GM12878 (cell line): ENCODE measurements around the gene DCDC2. TPM values are rescaled to one million over a fixed set of nuclear protein-coding genes. Genes with fewer than 3 reads are reported as not detected.

Source experiments
- ATAC-seq: fragments of 200-7000 bp; cut with Tn5 transposase; 3 replicates; pipeline ENCODE4 v1.9.1; 2020; ENCODE audit warnings: mild to moderate bottlenecking, moderate library complexity
- BruUV-seq: library from RNA; stranded (reverse); fragments of 400-500 nt; replicated peaks from 2 replicates; lab custom pipeline; 2021; lab: Mats Ljungman, UMichigan
- CTCF ChIA-PET: fragments of 300-600 bp; sonication (Branson Sonifier 250); formaldehyde crosslinking; extraction: SDS; loops from one replicate; lab custom pipeline; 2021; ENCODE audit warnings: inconsistent platforms; lab: Yijun Ruan, JAX
- POLR2A ChIA-PET: fragments of 350-600 bp; formaldehyde crosslinking; extraction: SDS; loops from one replicate; lab custom pipeline; 2021; ENCODE audit warnings: inconsistent platforms; lab: Charles Lee
- RAD21 ChIA-PET: fragments of 300-600 bp; sonication (Branson Sonifier 250); formaldehyde crosslinking; loops from one replicate; lab custom pipeline; 2023; ENCODE audit warnings: antibody characterized with exemption; ENCODE audit not compliant: unreplicated experiment; lab: Charles Lee
- SMC1A ChIA-PET: fragments of 300-600 bp; sonication (Branson Sonifier 250); formaldehyde crosslinking; loops from one replicate; lab custom pipeline; 2023; ENCODE audit not compliant: unreplicated experiment, uncharacterized antibody; lab: Charles Lee
- DNase-seq: peaks from one replicate; pipeline ENCODE4 v3.0.0-alpha.2; 2011; ENCODE audit warnings: low read depth, low spot score
- FAIRE-seq: peaks from 3 replicates; lab custom pipeline; 2011; peaks lifted over from hg19 to GRCh38; lab: Jason Lieb, UNC
- H2AFZ ChIP-seq: 2 replicates; pipeline ENCODE4 v1.6.0; 2011; ENCODE audit warnings: low read depth, low read length, control low read depth; ENCODE audit not compliant: control insufficient read depth
- H3K27ac ChIP-seq: 2 replicates; pipeline ENCODE4 v1.5.1; 2011; ENCODE audit warnings: control low read depth; ENCODE audit not compliant: control insufficient read depth, insufficient read depth
- H3K27me3 ChIP-seq, 2 experiments: replicated peaks in 1 of 2; 2 replicates each; pipeline versions ENCODE4 v1.6.0 to v1.6.1; 2011; ENCODE audit warnings: low read length in 1 of 2; ENCODE audit not compliant: control insufficient read depth in 2 of 2, insufficient read depth in 2 of 2
- H3K36me3 ChIP-seq, 2 experiments: 2 replicates each; pipeline ENCODE4 v1.5.1; 2011; ENCODE audit warnings: low read length in 1 of 2; ENCODE audit not compliant: control insufficient read depth in 2 of 2, insufficient read depth in 2 of 2
- H3K4me1 ChIP-seq: 2 replicates; pipeline ENCODE4 v1.6.1; 2011; ENCODE audit warnings: mild to moderate bottlenecking, low read length, moderate library complexity, mixed read lengths; ENCODE audit not compliant: control insufficient read depth, insufficient read depth
- H3K4me2 ChIP-seq: 2 replicates; pipeline ENCODE4 v1.6.0; 2011; ENCODE audit warnings: control low read depth; ENCODE audit not compliant: control insufficient read depth, insufficient read depth
- H3K4me3 ChIP-seq: fragments of 200-600 bp; sonication (generic); 2 replicates; pipeline ENCODE4 v1.5.1; 2016
- H3K79me2 ChIP-seq: 2 replicates; pipeline ENCODE4 v1.6.0; 2011; ENCODE audit warnings: low read length; ENCODE audit not compliant: control insufficient read depth, insufficient read depth
- H3K9ac ChIP-seq: 2 replicates; pipeline ENCODE4 v1.8.0; 2011; ENCODE audit warnings: low read length, control low read depth, mixed read lengths; ENCODE audit not compliant: control insufficient read depth, insufficient read depth
- H3K9me3 ChIP-seq: replicated peaks from 3 replicates; pipeline ENCODE4 v1.5.1; 2011; ENCODE audit warnings: mild to moderate bottlenecking, low read length; ENCODE audit not compliant: control insufficient read depth, insufficient read depth
- H4K20me1 ChIP-seq: 2 replicates; pipeline ENCODE4 v1.6.0; 2011; ENCODE audit not compliant: control insufficient read depth, insufficient read depth
- BCL11A ChIP-seq: IDR thresholded peaks from 2 replicates; pipeline ENCODE4 v1.6.1; 2011; ENCODE audit warnings: low read depth, low read length
- NBN ChIP-seq: fragments of 450-650 bp; IDR thresholded peaks from 2 replicates; pipeline ENCODE4 v1.6.1; 2016
- NFXL1 ChIP-seq: fragments of 450-650 bp; IDR thresholded peaks from 2 replicates; pipeline ENCODE4 v1.6.1; 2017; ENCODE audit warnings: antibody characterized with exemption, mild to moderate bottlenecking, borderline replicate concordance
- NFYA ChIP-seq: IDR thresholded peaks from 2 replicates; pipeline ENCODE4 v1.6.1; 2011; ENCODE audit warnings: low read depth, mild to moderate bottlenecking, low read length, improper control_type of control experiment, borderline replicate concordance
- ZBED1 ChIP-seq: IDR thresholded peaks from 2 replicates; pipeline ENCODE4 v1.6.1; 2016; ENCODE audit warnings: borderline replicate concordance
- ZNF207 ChIP-seq: fragments of 450-650 bp; IDR thresholded peaks from 2 replicates; pipeline ENCODE4 v1.6.1; 2014; ENCODE audit warnings: antibody characterized with exemption, mild to moderate bottlenecking, borderline replicate concordance
- WGBS: methylation state at CpG from one replicate; pipeline ENCODE4 v1.1.6; 2016; ENCODE audit warnings: low lambda C conversion rate; ENCODE audit not compliant: insufficient replicate concordance, insufficient coverage; ENCODE audit errors: missing lambda C conversion rate; 5-methylcytosine and 5-hydroxymethylcytosine counted together
- in situ Hi-C: fragments of 300-500 bp; cut with MboI; formaldehyde crosslinking; loops from 9 replicates; pipeline ENCODE4 v1.14.3; 2018; ENCODE audit warnings: mixed read lengths
- intact Hi-C: fragments of 100-400 bp; cut with micrococcal nuclease; formaldehyde crosslinking; loops from one replicate; pipeline ENCODE4 v1.14.2; 2022; ENCODE audit not compliant: unreplicated experiment
- polyA plus RNA-seq, 11 experiments: library from polyadenylated mRNA; depleted of rRNA in 4 of 11; unstranded in 6 of 11; stranded (reverse) in 5 of 11; fragments of >200 nt; fragmentation: Nextera tagmentation in 4 of 11; fragmentation: Illumina TruSeq in 1 of 11; extraction: Ambion mirVana in 4 of 11; extraction: Trizol in 1 of 11; gene quantifications; 1 replicate in 1 of 11; 2 replicates in 10 of 11; pipeline versions ENCODE4 v1.2.1 to v1.2.3, GENCODE V29; 2011 to 2016; ENCODE audit warnings: inconsistent platforms in 2 of 11, missing spikeins in 2 of 11, low read depth in 1 of 11
- total RNA-seq, 4 experiments: library from RNA; depleted of rRNA in 3 of 4; stranded (reverse); fragments of >200 nt in 3 of 4; fragmentation: Illumina TruSeq in 1 of 4; extraction: Trizol in 1 of 4; gene quantifications; 2 replicates each; pipeline versions ENCODE4 v1.2.1 to v1.2.3, GENCODE V29; 2013 to 2021
- TF ChIP-seq, protein P1 (sequence below): IDR thresholded peaks from 2 replicates; pipeline ENCODE4 v1.6.1; 2012; ENCODE audit warnings: low read length, inconsistent platforms
- TF ChIP-seq, protein P2 (sequence below): IDR thresholded peaks from 2 replicates; pipeline ENCODE4 v1.6.1; 2012; ENCODE audit warnings: low read depth, low read length, improper control_type of control experiment
- TF ChIP-seq, protein P3 (sequence below): fragments of 450-650 bp; IDR thresholded peaks from 2 replicates; pipeline ENCODE4 v1.6.1; 2017; ENCODE audit warnings: low read depth, mild to moderate bottlenecking, moderate library complexity
- TF ChIP-seq, protein P4 (sequence below): fragments of 450-650 bp; formaldehyde crosslinking; IDR thresholded peaks from 2 replicates; pipeline ENCODE4 v1.5.0; 2022; ENCODE audit warnings: mild to moderate bottlenecking, missing genetic modification characterization
- TF ChIP-seq, protein P5 (sequence below): fragments of 150-350 bp; IDR thresholded peaks from 2 replicates; pipeline ENCODE4 v1.6.1; 2014; ENCODE audit warnings: mild to moderate bottlenecking, low read depth, low read length

The DCDC2 gene
- total and polyA plus RNA-seq, 10 of the 15 experiments (the other 5 are each of a cell fraction or from before 2014, with no cell fraction given) = under 0.01 to 0.03 TPM; not detected in 8

DNA sequence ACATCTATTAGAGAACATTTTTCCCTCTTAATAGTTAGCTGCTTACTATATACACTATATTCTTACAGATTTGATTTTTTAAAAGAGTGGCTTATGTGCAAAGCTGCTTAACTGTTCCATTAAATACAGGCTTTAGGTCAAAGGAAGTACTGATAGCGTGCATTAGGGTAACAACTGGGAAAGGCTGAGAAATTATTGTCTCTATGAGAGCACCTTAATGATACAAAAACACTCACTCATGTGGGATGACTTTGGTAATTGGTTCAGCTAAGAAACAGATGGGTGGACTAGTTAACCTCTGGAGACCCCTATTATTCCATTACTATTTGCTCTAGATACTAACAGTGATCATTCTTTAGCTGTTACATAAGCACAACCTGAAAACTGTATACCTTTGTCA lies 4.0 kb downstream of the DCDC2 start (continued):
- TF ChIP-seq ZBED1 (no peak), BCL11A (no peak)

DNA sequence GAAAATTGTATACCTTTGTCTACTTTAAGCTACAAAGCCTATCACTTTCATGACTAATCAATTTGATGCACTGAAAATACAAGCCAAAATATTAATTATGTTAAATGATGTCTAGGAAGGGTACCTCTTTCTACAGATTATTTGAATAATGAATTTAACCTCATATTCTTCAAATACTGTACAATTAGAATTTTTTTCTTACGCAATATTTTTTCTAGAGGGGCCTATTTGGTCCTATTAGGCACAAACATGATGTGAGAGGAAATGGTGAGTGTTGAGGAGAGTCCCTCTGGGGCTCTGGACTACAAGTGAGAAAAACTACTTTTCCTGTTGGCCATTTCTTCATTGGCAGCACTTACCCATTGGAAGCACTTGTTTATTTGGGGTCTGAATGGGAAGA lies 5.4 kb downstream of the DCDC2 start:
- no peak overlapping the region for H3K27ac ChIP-seq
- ChIA-PET POLR2A (no interaction called here), CTCF (interaction anchor here (0.6 to 2.3 kb wide), 3 partner anchors 69 to 1498 kb away, joined by 3 to 7 read pairs (median 4); no protein-coding TSS in a partner anchor), SMC1A (interaction anchor here (1.5 kb wide), 1 partner anchor 69 kb away, joined by 3 read pairs; no protein-coding TSS in a partner anchor), RAD21 (no interaction called here)
- H3K9me3 ChIP-seq = no peaks in the 10 kb centered on the region
- H3K27me3 ChIP-seq = 0 out of 4 replicates have a peak, but pooled peaks cover 0 to 1% of the 10 kb centered on the region in 2 experiments
- FAIRE-seq (no peak), ATAC-seq (no peak), DNase-seq (no peak)
- no peaks in the 10 kb centered on the region for H3K79me2 ChIP-seq
- WGBS = 86% methylated on average over 1 of the region's 1 CpG
- no peak overlapping the region for H3K9ac ChIP-seq
- intact Hi-C loops (no loop called here), in situ Hi-C loops (no loop called here)
- TF ChIP-seq, protein P1, sequence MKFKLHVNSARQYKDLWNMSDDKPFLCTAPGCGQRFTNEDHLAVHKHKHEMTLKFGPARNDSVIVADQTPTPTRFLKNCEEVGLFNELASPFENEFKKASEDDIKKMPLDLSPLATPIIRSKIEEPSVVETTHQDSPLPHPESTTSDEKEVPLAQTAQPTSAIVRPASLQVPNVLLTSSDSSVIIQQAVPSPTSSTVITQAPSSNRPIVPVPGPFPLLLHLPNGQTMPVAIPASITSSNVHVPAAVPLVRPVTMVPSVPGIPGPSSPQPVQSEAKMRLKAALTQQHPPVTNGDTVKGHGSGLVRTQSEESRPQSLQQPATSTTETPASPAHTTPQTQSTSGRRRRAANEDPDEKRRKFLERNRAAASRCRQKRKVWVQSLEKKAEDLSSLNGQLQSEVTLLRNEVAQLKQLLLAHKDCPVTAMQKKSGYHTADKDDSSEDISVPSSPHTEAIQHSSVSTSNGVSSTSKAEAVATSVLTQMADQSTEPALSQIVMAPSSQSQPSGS = no peak
- TF ChIP-seq, protein P2, sequence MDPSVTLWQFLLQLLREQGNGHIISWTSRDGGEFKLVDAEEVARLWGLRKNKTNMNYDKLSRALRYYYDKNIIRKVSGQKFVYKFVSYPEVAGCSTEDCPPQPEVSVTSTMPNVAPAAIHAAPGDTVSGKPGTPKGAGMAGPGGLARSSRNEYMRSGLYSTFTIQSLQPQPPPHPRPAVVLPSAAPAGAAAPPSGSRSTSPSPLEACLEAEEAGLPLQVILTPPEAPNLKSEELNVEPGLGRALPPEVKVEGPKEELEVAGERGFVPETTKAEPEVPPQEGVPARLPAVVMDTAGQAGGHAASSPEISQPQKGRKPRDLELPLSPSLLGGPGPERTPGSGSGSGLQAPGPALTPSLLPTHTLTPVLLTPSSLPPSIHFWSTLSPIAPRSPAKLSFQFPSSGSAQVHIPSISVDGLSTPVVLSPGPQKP = no peak
- TF ChIP-seq, protein P3, sequence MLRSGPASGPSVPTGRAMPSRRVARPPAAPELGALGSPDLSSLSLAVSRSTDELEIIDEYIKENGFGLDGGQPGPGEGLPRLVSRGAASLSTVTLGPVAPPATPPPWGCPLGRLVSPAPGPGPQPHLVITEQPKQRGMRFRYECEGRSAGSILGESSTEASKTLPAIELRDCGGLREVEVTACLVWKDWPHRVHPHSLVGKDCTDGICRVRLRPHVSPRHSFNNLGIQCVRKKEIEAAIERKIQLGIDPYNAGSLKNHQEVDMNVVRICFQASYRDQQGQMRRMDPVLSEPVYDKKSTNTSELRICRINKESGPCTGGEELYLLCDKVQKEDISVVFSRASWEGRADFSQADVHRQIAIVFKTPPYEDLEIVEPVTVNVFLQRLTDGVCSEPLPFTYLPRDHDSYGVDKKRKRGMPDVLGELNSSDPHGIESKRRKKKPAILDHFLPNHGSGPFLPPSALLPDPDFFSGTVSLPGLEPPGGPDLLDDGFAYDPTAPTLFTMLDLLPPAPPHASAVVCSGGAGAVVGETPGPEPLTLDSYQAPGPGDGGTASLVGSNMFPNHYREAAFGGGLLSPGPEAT = no peak
- TF ChIP-seq, protein P4, sequence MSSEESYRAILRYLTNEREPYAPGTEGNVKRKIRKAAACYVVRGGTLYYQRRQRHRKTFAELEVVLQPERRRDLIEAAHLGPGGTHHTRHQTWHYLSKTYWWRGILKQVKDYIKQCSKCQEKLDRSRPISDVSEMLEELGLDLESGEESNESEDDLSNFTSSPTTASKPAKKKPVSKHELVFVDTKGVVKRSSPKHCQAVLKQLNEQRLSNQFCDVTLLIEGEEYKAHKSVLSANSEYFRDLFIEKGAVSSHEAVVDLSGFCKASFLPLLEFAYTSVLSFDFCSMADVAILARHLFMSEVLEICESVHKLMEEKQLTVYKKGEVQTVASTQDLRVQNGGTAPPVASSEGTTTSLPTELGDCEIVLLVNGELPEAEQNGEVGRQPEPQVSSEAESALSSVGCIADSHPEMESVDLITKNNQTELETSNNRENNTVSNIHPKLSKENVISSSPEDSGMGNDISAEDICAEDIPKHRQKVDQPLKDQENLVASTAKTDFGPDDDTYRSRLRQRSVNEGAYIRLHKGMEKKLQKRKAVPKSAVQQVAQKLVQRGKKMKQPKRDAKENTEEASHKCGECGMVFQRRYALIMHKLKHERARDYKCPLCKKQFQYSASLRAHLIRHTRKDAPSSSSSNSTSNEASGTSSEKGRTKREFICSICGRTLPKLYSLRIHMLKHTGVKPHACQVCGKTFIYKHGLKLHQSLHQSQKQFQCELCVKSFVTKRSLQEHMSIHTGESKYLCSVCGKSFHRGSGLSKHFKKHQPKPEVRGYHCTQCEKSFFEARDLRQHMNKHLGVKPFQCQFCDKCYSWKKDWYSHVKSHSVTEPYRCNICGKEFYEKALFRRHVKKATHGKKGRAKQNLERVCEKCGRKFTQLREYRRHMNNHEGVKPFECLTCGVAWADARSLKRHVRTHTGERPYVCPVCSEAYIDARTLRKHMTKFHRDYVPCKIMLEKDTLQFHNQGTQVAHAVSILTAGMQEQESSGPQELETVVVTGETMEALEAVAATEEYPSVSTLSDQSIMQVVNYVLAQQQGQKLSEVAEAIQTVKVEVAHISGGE (CRISPR knock-in tag) = no peak
- TF ChIP-seq ZNF207 (no peak), NFXL1 (no peak), NFYA (no peak), NBN (no peak)
- TF ChIP-seq, protein P5, sequence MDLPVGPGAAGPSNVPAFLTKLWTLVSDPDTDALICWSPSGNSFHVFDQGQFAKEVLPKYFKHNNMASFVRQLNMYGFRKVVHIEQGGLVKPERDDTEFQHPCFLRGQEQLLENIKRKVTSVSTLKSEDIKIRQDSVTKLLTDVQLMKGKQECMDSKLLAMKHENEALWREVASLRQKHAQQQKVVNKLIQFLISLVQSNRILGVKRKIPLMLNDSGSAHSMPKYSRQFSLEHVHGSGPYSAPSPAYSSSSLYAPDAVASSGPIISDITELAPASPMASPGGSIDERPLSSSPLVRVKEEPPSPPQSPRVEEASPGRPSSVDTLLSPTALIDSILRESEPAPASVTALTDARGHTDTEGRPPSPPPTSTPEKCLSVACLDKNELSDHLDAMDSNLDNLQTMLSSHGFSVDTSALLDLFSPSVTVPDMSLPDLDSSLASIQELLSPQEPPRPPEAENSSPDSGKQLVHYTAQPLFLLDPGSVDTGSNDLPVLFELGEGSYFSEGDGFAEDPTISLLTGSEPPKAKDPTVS = no peak
- no peaks in the 10 kb centered on the region for H3K36me3 ChIP-seq
- H2AFZ ChIP-seq = no peak overlapping the region
- no peaks in the 10 kb centered on the region for H3K4me1 ChIP-seq
- H3K4me3 ChIP-seq = no peak overlapping the region
- no peaks in the 10 kb centered on the region for H4K20me1 ChIP-seq
- no peak overlapping the region for H3K4me2 ChIP-seq
- BruUV-seq = no TSS peak
